HG02642 (cell line): Measurements from ENCODE around the gene TTC9C.
A peak's percentile ranks its signal among the peaks of the same experiment; 100 is the strongest.
"Not testable (repeated sequence)": the region's sequence is repeated elsewhere in the genome, so short reads cannot be mapped to it uniquely, and the experiment has no call there.

ENCODE experiments used
- ATAC-seq: cut with Tn5 transposase; IDR thresholded peaks from one replicate; pipeline ENCODE4 v1.9.1; 2021; ENCODE audit warnings: mild to moderate bottlenecking; ENCODE audit not compliant: unreplicated experiment, poor library complexity

TTC9C gene

GRCh38 chr11:62709247-62710000 is 18.9 kb upstream of the TTC9C start:
- peak; percentile 75 for ATAC-seq

- peak; percentile 2 for ATAC-seq
These were observed 18.3 kb upstream of the TTC9C start for GRCh38 chr11:62710001-62710345.

GRCh38 chr11:62712276-62712812 is 15.9 kb upstream of the TTC9C start:
- no peak for ATAC-seq

GRCh38 chr11:62712861-62713260 is 15.4 kb upstream of the TTC9C start:
- no peak for ATAC-seq

- ATAC-seq = no peak
These were observed 14.9 kb upstream of the TTC9C start for GRCh38 chr11:62713343-62713742.

GRCh38 chr11:62715150-62716130 is 12.8 kb upstream of the TTC9C start:
- no peak for ATAC-seq

- ATAC-seq = no peak
These were observed 12.1 kb upstream of the TTC9C start for GRCh38 chr11:62716206-62716605.

- no peak for ATAC-seq
These were observed 11.5 kb upstream of the TTC9C start for GRCh38 chr11:62716816-62717215.

- no peak for ATAC-seq
These were observed 8.8 kb upstream of the TTC9C start for GRCh38 chr11:62719302-62719978.

GRCh38 chr11:62721994-62722393 is 6.3 kb upstream of the TTC9C start:
- ATAC-seq = no peak

- no peak for ATAC-seq
These were observed 4.1 kb upstream of the TTC9C start for GRCh38 chr11:62724171-62724570.

- ATAC-seq = no peak
These were observed 2.6 kb upstream of the TTC9C start for GRCh38 chr11:62725646-62726045.

GRCh38 chr11:62726156-62726914 is 2.0 kb upstream of the TTC9C start:
- no peak for ATAC-seq

- ATAC-seq = no peak
These were observed 1.4 kb upstream of the TTC9C start for GRCh38 chr11:62726915-62727164.

- ATAC-seq = peak; percentile 72
These were observed 968 bp upstream of the TTC9C start, which contains the start of gene HNRNPUL2 for GRCh38 chr11:62727165-62727871. Gene HNRNPUL2 (minus strand): TSS chr11:62727457. CDS start chr11:62727156, 301 bp downstream.

GRCh38 chr11:62727872-62728170 is 465 bp upstream of the TTC9C start:
- peak; percentile 58 for ATAC-seq

GRCh38 chr11:62730076-62730475 is 1.8 kb downstream of the TTC9C start:
- ATAC-seq = not testable (repeated sequence)

- no peak for ATAC-seq
These were observed 4.5 kb downstream of the TTC9C start for GRCh38 chr11:62732830-62733229.

- no peak for ATAC-seq
These were observed 8.9 kb downstream of the TTC9C start for GRCh38 chr11:62737196-62737595.
